Tibial nerve (tissue), 4 donors: Measurements from ENCODE around the gene UTP11. TPM values are rescaled to one million over a fixed set of nuclear protein-coding genes. Genes with fewer than 3 reads are reported as not detected.

ENCODE experiments used
- DNase-seq, 2 donors: peaks; one replicate each; pipeline ENCODE4 v3.0.0-alpha.2; 2019; ENCODE audit warnings: low spot score in 2 of 2
- H3K27ac ChIP-seq, 4 donors: fragments of 200-600 bp; sonication (generic) in 3 of 4; one replicate each; pipeline ENCODE4 v1.5.1; 2017 to 2019; ENCODE audit warnings: mild to moderate bottlenecking in 1 of 4
- H3K27me3 ChIP-seq, 2 donors: fragments of 200-600 bp; sonication (generic) in 1 of 2; one replicate each; pipeline versions ENCODE4 v1.5.1 to v1.6.0; 2017 to 2019
- H3K36me3 ChIP-seq, 3 donors: fragments of 200-600 bp; sonication (generic); one replicate each; pipeline ENCODE4 v1.5.1; 2018 to 2019
- H3K4me1 ChIP-seq, 4 donors: fragments of 200-600 bp; sonication (generic) in 3 of 4; one replicate each; pipeline ENCODE4 v1.5.1; 2017 to 2019
- H3K4me3 ChIP-seq, 4 donors: fragments of 200-600 bp; sonication (generic) in 3 of 4; one replicate each; pipeline ENCODE4 v1.5.1; 2017 to 2019; ENCODE audit warnings: mild to moderate bottlenecking in 1 of 4, moderate library complexity in 1 of 4
- H3K9me3 ChIP-seq, 4 donors: fragments of 200-600 bp; sonication (generic) in 3 of 4; one replicate each; pipeline ENCODE4 v1.5.1; 2017 to 2019
- EP300 ChIP-seq, 2 donors: sonication (generic); formaldehyde crosslinking; IDR thresholded peaks; one replicate each; pipeline ENCODE4 v1.6.1; 2017; ENCODE audit warnings: antibody characterized with exemption in 2 of 2, mild to moderate bottlenecking in 1 of 2
- POLR2A ChIP-seq, 2 donors: fragments of 450-650 bp; IDR thresholded peaks; one replicate each; pipeline ENCODE4 v1.6.1; 2017; ENCODE audit warnings: antibody characterized with exemption in 2 of 2, mild to moderate bottlenecking in 2 of 2, moderate library complexity in 2 of 2
- WGBS, 2 donors: methylation state at CpG; one replicate each; pipeline ENCODE4 v1.1.5; 2018; 5-methylcytosine and 5-hydroxymethylcytosine counted together
- total RNA-seq, 4 donors: library from RNA; depleted of rRNA; stranded (reverse); fragments of >200 nt; gene quantifications; one replicate each; pipeline ENCODE4 v1.1.0, GENCODE V29; 2016
- TF ChIP-seq, protein P1 (sequence below), 5 experiments: fragments of 200-600 bp in 3 of 5; fragments of 450-650 bp in 2 of 5; sonication (generic) in 3 of 5; IDR thresholded peaks; one replicate each; pipeline ENCODE4 v1.5.1; 2016 to 2019; ENCODE audit warnings: antibody characterized with exemption in 5 of 5, mild to moderate bottlenecking in 3 of 5, moderate library complexity in 2 of 5

Gene UTP11
- total RNA-seq, 4 donors from 2014 or later: 16.5 to 36.8 (median 25.7) TPM

DNA sequence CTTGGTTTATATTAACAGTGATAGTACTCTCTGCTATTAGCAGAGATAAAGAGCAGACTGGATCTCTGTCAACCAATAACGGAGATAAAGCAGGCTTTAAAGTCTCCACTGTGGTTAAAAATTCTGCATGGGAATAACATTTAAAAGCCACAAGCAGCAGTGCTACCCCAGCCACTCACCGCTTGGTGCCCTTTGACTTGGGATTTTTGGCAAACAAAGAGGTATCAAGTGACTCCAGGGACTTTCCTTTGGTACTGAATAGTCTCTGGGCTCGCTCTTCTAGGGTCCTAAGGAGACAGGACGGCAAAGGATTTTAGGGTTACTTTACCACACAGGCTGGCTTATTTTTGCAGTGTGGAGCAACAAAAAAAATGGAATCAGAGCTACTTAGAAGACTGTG, 34.0 kb upstream of the UTP11 start:
- no peaks in the 10 kb centered on the region for H3K9me3 ChIP-seq
- WGBS, 2 donors: 81 to 85% methylated on average over 4 of the region's 4 CpGs
- no peak for DNase-seq
- no peak overlapping the region for H3K27ac ChIP-seq
- H3K36me3 ChIP-seq: peaks cover 2 to 100% (median 25%) of the 10 kb centered on the region in 3 donors
- TF ChIP-seq, protein P1, sequence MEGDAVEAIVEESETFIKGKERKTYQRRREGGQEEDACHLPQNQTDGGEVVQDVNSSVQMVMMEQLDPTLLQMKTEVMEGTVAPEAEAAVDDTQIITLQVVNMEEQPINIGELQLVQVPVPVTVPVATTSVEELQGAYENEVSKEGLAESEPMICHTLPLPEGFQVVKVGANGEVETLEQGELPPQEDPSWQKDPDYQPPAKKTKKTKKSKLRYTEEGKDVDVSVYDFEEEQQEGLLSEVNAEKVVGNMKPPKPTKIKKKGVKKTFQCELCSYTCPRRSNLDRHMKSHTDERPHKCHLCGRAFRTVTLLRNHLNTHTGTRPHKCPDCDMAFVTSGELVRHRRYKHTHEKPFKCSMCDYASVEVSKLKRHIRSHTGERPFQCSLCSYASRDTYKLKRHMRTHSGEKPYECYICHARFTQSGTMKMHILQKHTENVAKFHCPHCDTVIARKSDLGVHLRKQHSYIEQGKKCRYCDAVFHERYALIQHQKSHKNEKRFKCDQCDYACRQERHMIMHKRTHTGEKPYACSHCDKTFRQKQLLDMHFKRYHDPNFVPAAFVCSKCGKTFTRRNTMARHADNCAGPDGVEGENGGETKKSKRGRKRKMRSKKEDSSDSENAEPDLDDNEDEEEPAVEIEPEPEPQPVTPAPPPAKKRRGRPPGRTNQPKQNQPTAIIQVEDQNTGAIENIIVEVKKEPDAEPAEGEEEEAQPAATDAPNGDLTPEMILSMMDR (IDR thresholded peaks at IDR 0.05): no peak
- no peak for TF ChIP-seq EP300 (IDR thresholded peaks at IDR 0.05)
- TF ChIP-seq POLR2A (IDR thresholded peaks at IDR 0.05): no peak
- no peak overlapping the region for H3K4me3 ChIP-seq
- no peaks in the 10 kb centered on the region for H3K27me3 ChIP-seq
- no peaks in the 10 kb centered on the region for H3K4me1 ChIP-seq

DNA sequence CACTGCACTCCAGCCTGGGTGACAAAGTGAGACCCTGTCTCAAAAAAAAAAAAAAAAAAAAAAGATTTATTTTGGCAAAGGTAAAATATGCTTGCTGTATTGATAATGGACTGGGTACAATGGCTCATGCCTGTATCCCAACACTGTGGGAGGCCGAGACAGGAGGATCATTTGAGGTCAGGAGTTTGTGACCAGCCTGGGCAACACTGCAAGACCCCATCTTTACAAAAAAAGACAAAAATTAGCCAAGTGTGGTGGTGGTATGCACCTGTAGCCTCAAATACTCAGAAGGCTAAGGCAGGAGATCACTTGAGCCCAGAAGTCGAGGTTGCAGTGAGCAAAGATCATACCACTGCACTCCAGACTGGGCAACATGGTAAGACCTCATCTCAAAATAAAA, 29.0 kb upstream of the UTP11 start:
- no peaks in the 10 kb centered on the region for H3K9me3 ChIP-seq
- peaks cover 0 to 10% (median 6%) of the 10 kb centered on the region in 4 donors for H3K4me1 ChIP-seq
- peaks cover 1 to 92% (median 34%) of the 10 kb centered on the region in 3 donors for H3K36me3 ChIP-seq
- H3K27ac ChIP-seq: no peak overlapping the region
- no peak overlapping the region for H3K4me3 ChIP-seq
- 93 to 98% methylated on average over 2 of the region's 2 CpGs for WGBS, 2 donors
- H3K27me3 ChIP-seq: no peaks in the 10 kb centered on the region
- no peak for DNase-seq
- TF ChIP-seq EP300 (IDR thresholded peaks at IDR 0.05) (no peak), POLR2A (IDR thresholded peaks at IDR 0.05) (no peak)
- TF ChIP-seq, protein P1 (IDR thresholded peaks at IDR 0.05): no peak

DNA sequence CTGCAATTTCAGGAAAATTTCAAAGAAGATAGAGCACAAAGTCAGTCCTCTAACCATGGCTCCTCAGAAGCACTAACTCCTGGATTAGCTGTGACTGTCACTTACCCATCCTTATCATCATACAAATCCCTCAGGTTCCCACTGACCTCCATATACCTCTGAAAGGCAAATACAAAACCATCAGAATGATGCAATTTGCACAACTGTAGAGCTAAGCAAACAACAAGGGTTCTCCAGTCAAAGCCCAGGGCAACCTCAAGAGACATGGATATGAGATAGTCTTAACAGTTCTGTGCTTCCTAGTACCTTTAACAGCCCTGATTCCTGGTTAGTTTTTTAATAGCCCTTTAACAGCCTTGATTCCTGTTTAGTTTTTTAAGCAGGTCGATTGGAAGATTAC, 24.9 kb upstream of the UTP11 start:
- 52 to 54% methylated on average over 1 of the region's 1 CpG for WGBS, 2 donors
- Histone ChIP-seq H3K9me3 (no peaks in the 10 kb centered on the region), H3K4me1 (peaks cover 0 to 23% (median 13%) of the 10 kb centered on the region in 4 donors), H3K36me3 (peaks cover 0 to 50% (median 11%) of the 10 kb centered on the region in 3 donors), H3K27ac (no peak overlapping the region), H3K4me3 (no peak overlapping the region), H3K27me3 (no peaks in the 10 kb centered on the region)
- no peak for DNase-seq
- TF ChIP-seq POLR2A (IDR thresholded peaks at IDR 0.05): no peak

DNA sequence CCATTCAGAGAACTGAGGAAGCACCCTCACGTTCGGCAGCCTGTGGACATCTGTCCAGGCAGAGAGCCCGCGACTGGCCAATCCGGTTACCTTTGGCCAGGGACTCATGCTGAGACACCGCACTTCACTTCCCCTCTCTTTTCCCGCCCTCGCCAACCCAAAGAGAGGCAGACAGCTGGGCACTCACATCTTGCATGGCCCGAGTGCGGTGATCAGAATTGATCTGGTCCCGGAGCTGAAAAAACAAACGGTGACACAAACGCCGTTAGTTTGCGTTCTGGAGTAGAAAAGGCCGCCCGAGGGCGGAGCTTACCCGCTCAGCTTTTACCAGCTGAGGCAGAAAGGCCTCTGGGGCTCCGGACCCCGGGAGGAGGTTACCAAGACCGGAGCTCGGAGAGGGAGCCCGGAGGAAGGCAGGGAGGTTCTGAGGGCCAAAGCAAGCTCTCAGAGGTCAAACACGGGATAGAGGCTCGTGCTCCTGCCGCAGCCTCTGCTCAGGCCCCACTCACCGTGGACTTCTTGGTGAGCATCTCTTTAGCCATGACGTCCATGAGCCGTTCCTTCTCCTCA, 23.1 kb upstream of the UTP11 start:
- no peak for DNase-seq
- WGBS, 2 donors: 0 to 2% methylated on average over 23 to 29 of the region's 30 CpGs

DNA sequence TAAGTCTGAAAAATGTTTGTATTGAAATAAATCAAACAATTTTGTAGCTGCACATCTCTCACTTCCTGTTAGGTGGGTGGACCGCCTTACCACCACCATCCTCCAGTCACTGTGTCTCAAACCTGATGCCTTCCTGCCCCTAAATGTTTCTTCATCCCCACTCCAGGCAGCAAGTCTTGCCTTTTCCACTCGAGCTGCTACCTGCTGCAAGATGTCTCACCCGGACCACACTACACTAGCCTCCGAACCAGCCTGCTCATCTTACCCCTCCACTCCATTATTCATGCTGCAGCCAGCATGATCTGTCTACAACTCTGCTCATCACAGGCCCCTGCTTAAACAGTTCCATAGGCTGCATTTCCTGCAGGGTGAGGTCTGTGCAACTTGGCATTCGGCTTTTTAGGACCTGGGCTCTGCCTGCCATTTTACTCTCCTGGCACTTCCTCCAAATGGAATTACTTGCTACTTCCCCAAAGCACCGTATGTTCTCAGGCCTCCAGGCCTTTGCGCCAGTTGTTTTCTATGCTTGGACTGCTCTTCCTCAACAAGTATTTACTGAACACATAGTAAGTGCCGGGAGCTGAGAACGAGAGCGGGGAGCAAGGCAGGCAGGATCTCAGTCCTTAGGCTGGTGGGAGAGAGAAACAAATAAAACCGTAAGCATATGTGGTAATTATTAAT, 17.5 kb upstream of the UTP11 start:
- WGBS, 2 donors: 64 to 70% methylated on average over 11 of the region's 11 CpGs
- H3K36me3 ChIP-seq: peaks cover 0 to 24% (median 0%) of the 10 kb centered on the region in 3 donors
- peak overlapping the region in 1 of 4 donors; percentile 56 for H3K4me3 ChIP-seq
- TF ChIP-seq POLR2A (IDR thresholded peaks at IDR 0.05): no peak
- TF ChIP-seq, protein P1 (IDR thresholded peaks at IDR 0.05): no peak
- no peak for TF ChIP-seq EP300 (IDR thresholded peaks at IDR 0.05)
- peaks cover 0 to 57% (median 35%) of the 10 kb centered on the region in 4 donors for H3K4me1 ChIP-seq
- peak overlapping the region; percentile 73 to 97 (median 84) for H3K27ac ChIP-seq
- DNase-seq: no peak
- H3K27me3 ChIP-seq: no peaks in the 10 kb centered on the region
- no peaks in the 10 kb centered on the region for H3K9me3 ChIP-seq

More for the DNA sequence above, 23.1 kb upstream of the UTP11 start:
- TF ChIP-seq, protein P1 (IDR thresholded peaks at IDR 0.05): no peak
- TF ChIP-seq POLR2A (IDR thresholded peaks at IDR 0.05) (no peak), EP300 (IDR thresholded peaks at IDR 0.05) (no peak)
- Histone ChIP-seq H3K36me3 (peaks cover 0 to 33% (median 5%) of the 10 kb centered on the region in 3 donors), H3K9me3 (no peaks in the 10 kb centered on the region), H3K4me1 (peaks cover 0 to 23% (median 13%) of the 10 kb centered on the region in 4 donors), H3K27ac (peak overlapping the region in 3 of 4 donors; percentile 79 to 85 (median 85)), H3K27me3 (no peaks in the 10 kb centered on the region), H3K4me3 (peak overlapping the region; percentile 41 to 93 (median 74))
